ENCODE measurements around the gene ARHGAP24.

- no peak for TF ChIP-seq CTCF (IDR thresholded peaks at IDR 0.05)
- no peak for TF ChIP-seq TAF1 (IDR thresholded peaks at IDR 0.05; ENCODE audit: borderline replicate concordance, low read depth, low read length)
- TF ChIP-seq POLR2AphosphoS5 (IDR thresholded peaks at IDR 0.05; ENCODE audit: low read depth, low read length) = no peak
- TF ChIP-seq YY1 (IDR thresholded peaks at IDR 0.05; ENCODE audit: low read depth) = no peak
- no peak for TF ChIP-seq SIN3A (IDR thresholded peaks at IDR 0.05; ENCODE audit: borderline replicate concordance, low read depth, low read length)
- no peak for TF ChIP-seq JUND (IDR thresholded peaks at IDR 0.05)
- TF ChIP-seq, protein P1, sequence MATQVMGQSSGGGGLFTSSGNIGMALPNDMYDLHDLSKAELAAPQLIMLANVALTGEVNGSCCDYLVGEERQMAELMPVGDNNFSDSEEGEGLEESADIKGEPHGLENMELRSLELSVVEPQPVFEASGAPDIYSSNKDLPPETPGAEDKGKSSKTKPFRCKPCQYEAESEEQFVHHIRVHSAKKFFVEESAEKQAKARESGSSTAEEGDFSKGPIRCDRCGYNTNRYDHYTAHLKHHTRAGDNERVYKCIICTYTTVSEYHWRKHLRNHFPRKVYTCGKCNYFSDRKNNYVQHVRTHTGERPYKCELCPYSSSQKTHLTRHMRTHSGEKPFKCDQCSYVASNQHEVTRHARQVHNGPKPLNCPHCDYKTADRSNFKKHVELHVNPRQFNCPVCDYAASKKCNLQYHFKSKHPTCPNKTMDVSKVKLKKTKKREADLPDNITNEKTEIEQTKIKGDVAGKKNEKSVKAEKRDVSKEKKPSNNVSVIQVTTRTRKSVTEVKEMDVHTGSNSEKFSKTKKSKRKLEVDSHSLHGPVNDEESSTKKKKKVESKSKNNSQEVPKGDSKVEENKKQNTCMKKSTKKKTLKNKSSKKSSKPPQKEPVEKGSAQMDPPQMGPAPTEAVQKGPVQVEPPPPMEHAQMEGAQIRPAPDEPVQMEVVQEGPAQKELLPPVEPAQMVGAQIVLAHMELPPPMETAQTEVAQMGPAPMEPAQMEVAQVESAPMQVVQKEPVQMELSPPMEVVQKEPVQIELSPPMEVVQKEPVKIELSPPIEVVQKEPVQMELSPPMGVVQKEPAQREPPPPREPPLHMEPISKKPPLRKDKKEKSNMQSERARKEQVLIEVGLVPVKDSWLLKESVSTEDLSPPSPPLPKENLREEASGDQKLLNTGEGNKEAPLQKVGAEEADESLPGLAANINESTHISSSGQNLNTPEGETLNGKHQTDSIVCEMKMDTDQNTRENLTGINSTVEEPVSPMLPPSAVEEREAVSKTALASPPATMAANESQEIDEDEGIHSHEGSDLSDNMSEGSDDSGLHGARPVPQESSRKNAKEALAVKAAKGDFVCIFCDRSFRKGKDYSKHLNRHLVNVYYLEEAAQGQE (IDR thresholded peaks at IDR 0.05; ENCODE audit: low read depth, low read length) = no peak
- no peak for TF ChIP-seq SMC3 (IDR thresholded peaks at IDR 0.05; ENCODE audit: low read depth, low read length)
- no peak for TF ChIP-seq EP300 (IDR thresholded peaks at IDR 0.05; ENCODE audit: borderline replicate concordance in 1 of 2, low read depth in 1 of 2, low read length in 1 of 2)
- no peak for TF ChIP-seq ELF1 (IDR thresholded peaks at IDR 0.05)
These were observed 131.6 kb downstream of the ARHGAP24 start for GRCh38 chr4:85606505-85606904.

Measured in SK-N-SH (cell line).